Lower leg skin (tissue), 3 donors: Measurements from ENCODE around the gene ZFAND3.

ENCODE experiments used
- CTCF ChIP-seq, 3 donors: fragments of 450-650 bp; IDR thresholded peaks; one replicate each; pipeline ENCODE4 v1.5.1; 2016; ENCODE audit warnings: antibody characterized with exemption in 3 of 3, mild to moderate bottlenecking in 3 of 3, moderate library complexity in 2 of 3
- POLR2A ChIP-seq, 2 donors: fragments of 450-650 bp; IDR thresholded peaks; one replicate each; pipeline ENCODE4 v1.6.1; 2016 to 2017; ENCODE audit warnings: antibody characterized with exemption in 2 of 2, mild to moderate bottlenecking in 1 of 2, moderate library complexity in 1 of 2

- TF ChIP-seq CTCF (IDR thresholded peaks at IDR 0.05) (no peak), POLR2A (IDR thresholded peaks at IDR 0.05) (no peak)
These were observed 178.8 kb downstream of the ZFAND3 start for GRCh38 chr6:37998366-37998765.
